Prostate gland (tissue), 2 donors: ENCODE results near the gene CRK.

Experiments
- POLR2A ChIP-seq: fragments of 450-650 bp; IDR thresholded peaks from one replicate; pipeline ENCODE4 v1.6.1; 2016; ENCODE audit warnings: antibody characterized with exemption, mild to moderate bottlenecking
- POLR2AphosphoS5 ChIP-seq: sonication (generic); formaldehyde crosslinking; IDR thresholded peaks from one replicate; pipeline ENCODE4 v1.6.1; 2017; ENCODE audit warnings: antibody characterized with exemption
- TF ChIP-seq, protein P1 (sequence below), 4 experiments: fragments of 200-600 bp in 2 of 4; fragments of 450-650 bp in 2 of 4; sonication (generic) in 2 of 4; IDR thresholded peaks; 1 replicate in 3 of 4; 2 replicates in 1 of 4; pipeline ENCODE4 v1.5.1; 2016 to 2019; ENCODE audit warnings: antibody characterized with exemption in 4 of 4, mild to moderate bottlenecking in 2 of 4, moderate library complexity in 2 of 4

DNA sequence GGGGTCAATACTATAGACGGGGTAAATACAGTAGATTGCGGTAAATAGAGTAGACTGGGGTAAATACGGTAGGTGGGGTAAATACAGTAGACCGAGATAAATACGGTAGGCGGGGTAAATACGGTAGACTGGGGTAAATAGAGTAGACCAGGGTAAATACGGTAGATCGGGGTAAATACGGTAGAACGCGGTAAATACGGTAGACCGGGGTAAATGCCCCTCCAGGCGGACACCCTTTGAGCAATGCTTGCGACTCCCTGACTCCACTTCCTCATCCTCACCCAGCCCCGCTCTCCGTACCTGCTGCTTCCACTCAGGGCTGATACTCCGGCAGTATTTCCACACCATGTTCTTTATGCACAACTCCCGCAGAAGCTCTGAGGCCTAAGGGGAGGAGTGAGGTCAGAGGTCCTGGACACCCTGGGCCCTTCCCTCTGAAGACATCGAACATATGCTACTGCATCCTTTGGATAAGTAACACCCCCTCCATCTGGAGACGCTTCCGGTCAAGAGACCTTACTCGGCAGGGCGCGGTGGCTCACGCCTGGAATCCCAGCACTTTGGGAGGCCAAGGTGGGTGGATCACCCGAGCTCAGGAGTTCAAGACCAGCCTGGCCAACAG is 13.3 kb upstream of the CRK start:
- TF ChIP-seq, protein P1, sequence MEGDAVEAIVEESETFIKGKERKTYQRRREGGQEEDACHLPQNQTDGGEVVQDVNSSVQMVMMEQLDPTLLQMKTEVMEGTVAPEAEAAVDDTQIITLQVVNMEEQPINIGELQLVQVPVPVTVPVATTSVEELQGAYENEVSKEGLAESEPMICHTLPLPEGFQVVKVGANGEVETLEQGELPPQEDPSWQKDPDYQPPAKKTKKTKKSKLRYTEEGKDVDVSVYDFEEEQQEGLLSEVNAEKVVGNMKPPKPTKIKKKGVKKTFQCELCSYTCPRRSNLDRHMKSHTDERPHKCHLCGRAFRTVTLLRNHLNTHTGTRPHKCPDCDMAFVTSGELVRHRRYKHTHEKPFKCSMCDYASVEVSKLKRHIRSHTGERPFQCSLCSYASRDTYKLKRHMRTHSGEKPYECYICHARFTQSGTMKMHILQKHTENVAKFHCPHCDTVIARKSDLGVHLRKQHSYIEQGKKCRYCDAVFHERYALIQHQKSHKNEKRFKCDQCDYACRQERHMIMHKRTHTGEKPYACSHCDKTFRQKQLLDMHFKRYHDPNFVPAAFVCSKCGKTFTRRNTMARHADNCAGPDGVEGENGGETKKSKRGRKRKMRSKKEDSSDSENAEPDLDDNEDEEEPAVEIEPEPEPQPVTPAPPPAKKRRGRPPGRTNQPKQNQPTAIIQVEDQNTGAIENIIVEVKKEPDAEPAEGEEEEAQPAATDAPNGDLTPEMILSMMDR (IDR thresholded peaks at IDR 0.05), result no peak
- TF ChIP-seq POLR2AphosphoS5 (no peak), POLR2A (no peak)
